Osteocyte (in vitro differentiated cells): ENCODE results near the gene FHIT. TPM values are rescaled to one million over a fixed set of nuclear protein-coding genes. Genes with fewer than 3 reads are reported as not detected.

Source experiments
- DNase-seq: peaks from one replicate; pipeline ENCODE4 v3.0.0; 2021; ENCODE audit warnings: mixed read lengths; ENCODE audit not compliant: unreplicated experiment; ENCODE audit errors: extremely low spot score
- H3K27ac Mint-ChIP-seq: one replicate; pipeline ENCODE4 v1.8.0; 2021; ENCODE audit warnings: mild to moderate bottlenecking, mixed read lengths; ENCODE audit not compliant: unreplicated experiment
- H3K27me3 Mint-ChIP-seq: one replicate; pipeline ENCODE4 v1.8.0; 2021; ENCODE audit warnings: mixed read lengths; ENCODE audit not compliant: unreplicated experiment
- H3K36me3 Mint-ChIP-seq: one replicate; pipeline ENCODE4 v1.8.0; 2021; ENCODE audit warnings: mixed read lengths; ENCODE audit not compliant: unreplicated experiment
- H3K4me1 Mint-ChIP-seq: one replicate; pipeline ENCODE4 v1.8.0; 2021; ENCODE audit warnings: mixed read lengths; ENCODE audit not compliant: unreplicated experiment
- H3K4me3 Mint-ChIP-seq: one replicate; pipeline ENCODE4 v1.8.0; 2021; ENCODE audit warnings: mild to moderate bottlenecking, moderate library complexity, mixed read lengths; ENCODE audit not compliant: unreplicated experiment
- H3K9me3 Mint-ChIP-seq: one replicate; pipeline ENCODE4 v1.8.0; 2021; ENCODE audit warnings: mixed read lengths; ENCODE audit not compliant: unreplicated experiment
- CTCF ChIP-seq: fragments of 200-600 bp; sonication (generic); IDR thresholded peaks from 2 replicates; pipeline ENCODE4 v1.5.0; 2021; ENCODE audit warnings: antibody characterized with exemption, mild to moderate bottlenecking, moderate library complexity
- total RNA-seq: library from RNA; stranded (reverse); gene quantifications from 2 replicates; pipeline ENCODE4 v1.2.1, GENCODE V29; 2021

Gene FHIT
- total RNA-seq, 1 donor from 2014 or later: 2.3 TPM

GRCh38 chr3:60175680-60176079, 1075.6 kb downstream of the FHIT start:
- H3K27ac Mint-ChIP-seq: no peak overlapping the region
- no peak for TF ChIP-seq CTCF
- no peak for DNase-seq
- H3K27me3 Mint-ChIP-seq: no peaks in the 10 kb centered on the region
- no peaks in the 10 kb centered on the region for H3K36me3 Mint-ChIP-seq
- no peaks in the 10 kb centered on the region for H3K9me3 Mint-ChIP-seq
- peaks cover 5% of the 10 kb centered on the region for H3K4me1 Mint-ChIP-seq
- H3K4me3 Mint-ChIP-seq: no peak overlapping the region

GRCh38 chr3:60169755-60170154, 1081.5 kb downstream of the FHIT start:
- H3K9me3 Mint-ChIP-seq: no peaks in the 10 kb centered on the region
- H3K4me3 Mint-ChIP-seq: no peak overlapping the region
- DNase-seq: no peak
- H3K4me1 Mint-ChIP-seq: peaks cover 3% of the 10 kb centered on the region
- no peak overlapping the region for H3K27ac Mint-ChIP-seq
- no peaks in the 10 kb centered on the region for H3K27me3 Mint-ChIP-seq
- TF ChIP-seq CTCF: no peak
- H3K36me3 Mint-ChIP-seq: no peaks in the 10 kb centered on the region

GRCh38 chr3:60167186-60167585, 1084.1 kb downstream of the FHIT start:
- H3K9me3 Mint-ChIP-seq: no peaks in the 10 kb centered on the region
- no peaks in the 10 kb centered on the region for H3K36me3 Mint-ChIP-seq
- DNase-seq: no peak
- H3K4me1 Mint-ChIP-seq: peaks cover 3% of the 10 kb centered on the region
- H3K4me3 Mint-ChIP-seq: no peak overlapping the region
- TF ChIP-seq CTCF: no peak
- no peak overlapping the region for H3K27ac Mint-ChIP-seq
- no peaks in the 10 kb centered on the region for H3K27me3 Mint-ChIP-seq

- no peak for DNase-seq
- Mint-ChIP-seq H3K4me3 (no peak overlapping the region), H3K36me3 (no peaks in the 10 kb centered on the region), H3K9me3 (no peaks in the 10 kb centered on the region), H3K27me3 (no peaks in the 10 kb centered on the region), H3K27ac (no peak overlapping the region), H3K4me1 (peaks cover 7% of the 10 kb centered on the region)
- TF ChIP-seq CTCF: no peak
These were observed 1090.2 kb downstream of the FHIT start for GRCh38 chr3:60160822-60161748.

GRCh38 chr3:60160111-60160821, 1091.0 kb downstream of the FHIT start:
- H3K9me3 Mint-ChIP-seq: no peaks in the 10 kb centered on the region
- DNase-seq: no peak
- TF ChIP-seq CTCF: no peak
- H3K27me3 Mint-ChIP-seq: no peaks in the 10 kb centered on the region
- peaks cover 7% of the 10 kb centered on the region for H3K4me1 Mint-ChIP-seq
- no peak overlapping the region for H3K4me3 Mint-ChIP-seq
- H3K27ac Mint-ChIP-seq: no peak overlapping the region
- no peaks in the 10 kb centered on the region for H3K36me3 Mint-ChIP-seq
